ENCODE data around the gene PRDM4. TPM values are rescaled to one million over a fixed set of nuclear protein-coding genes. Genes with fewer than 3 reads are reported as not detected.

The PRDM4 gene
- total RNA-seq, 4 donors from 2014 or later: 21.8 to 29.5 (median 25.2) TPM

DNA sequence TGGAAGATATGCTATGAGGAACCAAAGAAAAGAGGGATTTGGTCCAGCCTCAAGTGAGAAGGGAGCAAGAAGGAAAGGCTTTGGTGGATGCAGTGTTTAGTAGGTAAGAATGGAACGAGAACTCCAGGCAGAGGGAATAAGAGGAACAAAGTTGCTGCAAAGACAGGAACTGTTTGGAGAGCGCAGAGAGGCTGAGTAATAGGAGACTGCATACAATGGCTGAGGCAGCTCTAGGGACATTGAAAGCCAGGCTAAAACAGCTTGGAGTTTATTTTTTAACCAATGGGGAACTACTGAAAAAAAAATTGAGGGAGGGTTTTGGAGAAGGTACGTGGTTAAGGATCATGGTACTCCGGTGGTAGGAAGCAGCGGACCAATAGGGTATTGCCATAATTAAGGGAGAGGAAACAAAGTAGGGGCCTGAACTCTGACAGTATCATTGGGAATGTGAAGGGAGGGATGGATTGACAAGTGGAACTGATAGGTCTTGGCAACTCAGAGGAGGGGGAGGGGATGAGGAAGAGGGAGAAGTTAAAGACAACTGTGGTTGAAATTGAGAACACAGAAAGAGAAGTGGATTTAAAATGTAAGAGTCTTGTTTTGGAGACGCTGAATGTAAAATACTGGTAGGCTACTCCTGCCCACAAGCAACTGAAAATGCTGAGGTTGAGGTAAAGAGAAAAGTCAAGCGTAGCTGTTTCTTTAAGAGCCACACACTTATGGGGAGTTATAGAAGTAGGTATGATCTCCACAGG lies 18.3 kb upstream of the PRDM4 start:
- Histone ChIP-seq H3K27me3 (peaks cover 54% of the 10 kb centered on the region), H3K4me3 (no peak overlapping the region), H3K4me1 (peaks cover 0 to 11% (median 0%) of the 10 kb centered on the region in 3 donors), H3K9me3 (no peaks in the 10 kb centered on the region), H3K27ac (no peak overlapping the region), H3K36me3 (no peaks in the 10 kb centered on the region)
- TF ChIP-seq POLR2A (IDR thresholded peaks at IDR 0.05) (no peak), EP300 (IDR thresholded peaks at IDR 0.05) (no peak), POLR2AphosphoS5 (IDR thresholded peaks at IDR 0.05) (no peak), CTCF (IDR thresholded peaks at IDR 0.05) (no peak)
- 69 to 83% methylated on average over 7 of the region's 7 CpGs for WGBS, 2 donors (ENCODE audit: low coverage in 1 of 2)
- ATAC-seq: no peak

DNA sequence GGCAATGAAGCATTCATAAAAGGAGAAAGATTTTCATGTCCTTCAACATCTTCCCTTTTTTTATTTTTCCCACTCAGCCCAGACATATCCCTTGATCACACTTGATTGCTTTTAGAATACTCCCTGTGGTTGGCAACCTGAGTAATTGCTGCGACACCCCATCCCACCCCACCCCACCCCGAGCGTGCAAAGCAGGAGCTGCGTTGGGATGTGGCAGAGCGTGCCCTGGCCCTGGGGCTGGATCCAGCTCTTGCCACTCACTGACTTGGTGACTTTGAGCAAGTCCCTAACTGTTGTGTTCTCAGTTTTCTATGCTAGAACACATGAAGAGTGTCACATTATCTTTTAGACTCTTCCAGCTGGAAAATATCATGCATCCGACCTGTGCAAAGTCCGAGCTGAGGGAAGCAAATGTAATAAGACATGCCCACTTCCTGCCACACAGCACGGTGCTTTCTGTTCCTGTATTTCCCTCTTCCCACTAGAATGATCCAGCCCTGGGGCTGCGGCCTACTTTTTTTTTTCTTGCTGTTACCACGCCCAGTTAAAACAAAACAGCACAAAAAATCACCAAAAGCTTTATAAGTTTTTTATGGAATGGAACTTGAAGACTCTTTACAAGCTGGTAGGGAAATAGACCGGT lies 17.6 kb upstream of the PRDM4 start:
- ATAC-seq: no peak
- H3K27me3 ChIP-seq: peaks cover 61% of the 10 kb centered on the region
- WGBS, 2 donors (ENCODE audit: low coverage in 1 of 2): 60 to 100% methylated on average over 1 to 7 of the region's 11 CpGs
- H3K27ac ChIP-seq: no peak overlapping the region
- no peak overlapping the region for H3K4me3 ChIP-seq
- peaks cover 0 to 11% (median 0%) of the 10 kb centered on the region in 3 donors for H3K4me1 ChIP-seq
- TF ChIP-seq POLR2AphosphoS5 (IDR thresholded peaks at IDR 0.05): no peak
- TF ChIP-seq CTCF (IDR thresholded peaks at IDR 0.05): no peak
- no peak for TF ChIP-seq EP300 (IDR thresholded peaks at IDR 0.05)
- TF ChIP-seq POLR2A (IDR thresholded peaks at IDR 0.05): no peak
- H3K36me3 ChIP-seq: no peaks in the 10 kb centered on the region
- no peaks in the 10 kb centered on the region for H3K9me3 ChIP-seq

- TF ChIP-seq EP300 (IDR thresholded peaks at IDR 0.05): no peak
- no peak for TF ChIP-seq CTCF (IDR thresholded peaks at IDR 0.05)
- TF ChIP-seq POLR2AphosphoS5 (IDR thresholded peaks at IDR 0.05): no peak
- TF ChIP-seq POLR2A (IDR thresholded peaks at IDR 0.05): no peak
- peaks cover 74% of the 10 kb centered on the region for H3K27me3 ChIP-seq
- no peak for ATAC-seq
- H3K27ac ChIP-seq: no peak overlapping the region
- 29 to 42% methylated on average over 6 of the region's 6 CpGs for WGBS, 2 donors (ENCODE audit: low coverage in 1 of 2)
- no peaks in the 10 kb centered on the region for H3K36me3 ChIP-seq
- no peaks in the 10 kb centered on the region for H3K9me3 ChIP-seq
- peaks cover 0 to 11% (median 0%) of the 10 kb centered on the region in 3 donors for H3K4me1 ChIP-seq
- no peak overlapping the region for H3K4me3 ChIP-seq
Measured at GRCh38 chr12:107776171-107776570, 15.2 kb upstream of the PRDM4 start.

GRCh38 chr12:107775093-107775721 lies 14.3 kb upstream of the PRDM4 start:
- TF ChIP-seq POLR2A (IDR thresholded peaks at IDR 0.05): no peak
- TF ChIP-seq CTCF (IDR thresholded peaks at IDR 0.05): no peak
- TF ChIP-seq EP300 (IDR thresholded peaks at IDR 0.05): no peak
- no peak for TF ChIP-seq POLR2AphosphoS5 (IDR thresholded peaks at IDR 0.05)
- 0% methylated on average over 1 to 2 of the region's 66 CpGs for WGBS, 2 donors (ENCODE audit: low coverage in 1 of 2)
- Histone ChIP-seq H3K4me1 (peaks cover 0 to 11% (median 0%) of the 10 kb centered on the region in 3 donors), H3K9me3 (no peaks in the 10 kb centered on the region), H3K4me3 (peak overlapping the region in 1 of 2 donors; percentile 35), H3K36me3 (no peaks in the 10 kb centered on the region), H3K27me3 (peaks cover 74% of the 10 kb centered on the region), H3K27ac (no peak overlapping the region)
- no peak for ATAC-seq
